Measurements from ENCODE around the gene TUBB2B.

- no peak for TF ChIP-seq CTCF (IDR thresholded peaks at IDR 0.05)
- no peak for TF ChIP-seq EP300 (IDR thresholded peaks at IDR 0.05)
- no peak for TF ChIP-seq CHD4 (IDR thresholded peaks at IDR 0.05; ENCODE audit: borderline replicate concordance)
- TF ChIP-seq BHLHE40 (IDR thresholded peaks at IDR 0.05; ENCODE audit: low read depth, low read length), result no peak
- no peak for TF ChIP-seq POLR2AphosphoS2 (conservative IDR thresholded peaks at IDR 0.05; ENCODE audit: low read length)
- TF ChIP-seq PHF8 (IDR thresholded peaks at IDR 0.05; ENCODE audit: borderline replicate concordance, low read depth), result no peak
- TF ChIP-seq ZSCAN20 (CRISPR knock-in tag; IDR thresholded peaks at IDR 0.05), result no peak
- no peak for TF ChIP-seq RARB (CRISPR knock-in tag; IDR thresholded peaks at IDR 0.05)
- no peak for TF ChIP-seq ZNF302 (CRISPR knock-in tag; IDR thresholded peaks at IDR 0.05)
These were observed 44.3 kb upstream of the TUBB2B start for GRCh38 chr6:3271756-3272155.

All from A549 (cell line).